GM12872 (cell line): Measurements from ENCODE around the gene VEPH1.

Experiments
- CTCF ChIP-seq: IDR thresholded peaks from 3 replicates; pipeline ENCODE4 v1.5.1; 2011; ENCODE audit warnings: low read depth, mild to moderate bottlenecking, low read length, moderate library complexity; ENCODE audit not compliant: insufficient read depth

Gene VEPH1

GRCh38 chr3:157374933-157375332 lies 128.3 kb downstream of the VEPH1 start:
- no peak for TF ChIP-seq CTCF

- no peak for TF ChIP-seq CTCF
Measured at GRCh38 chr3:157373783-157374182, 129.4 kb downstream of the VEPH1 start.

GRCh38 chr3:157370867-157371266 lies 132.3 kb downstream of the VEPH1 start:
- TF ChIP-seq CTCF: no peak

- no peak for TF ChIP-seq CTCF
Measured at GRCh38 chr3:157369727-157370421, 133.3 kb downstream of the VEPH1 start.

- TF ChIP-seq CTCF: no peak
Measured at GRCh38 chr3:157368171-157368570, 135.0 kb downstream of the VEPH1 start.

GRCh38 chr3:157363393-157363792 lies 139.8 kb downstream of the VEPH1 start:
- no peak for TF ChIP-seq CTCF

GRCh38 chr3:157362348-157362747 lies 140.9 kb downstream of the VEPH1 start:
- no peak for TF ChIP-seq CTCF

GRCh38 chr3:157360044-157360443 lies 143.2 kb downstream of the VEPH1 start:
- TF ChIP-seq CTCF: no peak
